ENCODE measurements around the gene CHFR.

- TF ChIP-seq CTCF (IDR thresholded peaks at IDR 0.05) (no peak), POLR2A (IDR thresholded peaks at IDR 0.05) (no peak)
Measured at GRCh38 chr12:132827763-132828703, 59.4 kb downstream of the CHFR start.

Data from vagina (tissue), 2 donors.